Measurements from ENCODE around the gene PADI1. TPM values are rescaled to one million over a fixed set of nuclear protein-coding genes. Genes with fewer than 3 reads are reported as not detected.

Gene PADI1
- polyA plus RNA-seq, 2 of the 4 experiments (the other 2 are of a cell fraction) = 1.4 to 2.0 TPM

- DNase-seq (ENCODE audit: low read depth in 1 of 2, low spot score in 1 of 2) (no peak), FAIRE-seq (no peak), ATAC-seq (no peak)
- 80% methylated on average over 9 of the region's 9 CpGs for WGBS (ENCODE audit: missing lambda C conversion rate)
- ChIA-PET POLR2A (no interaction called here), CTCF (interaction anchor here (1.3 to 5.0 kb wide), 2 partner anchors 23 to 88 kb away, joined by 5 to 18 read pairs; no protein-coding TSS in a partner anchor)
- Histone ChIP-seq H3K4me2 (no peak overlapping the region), H3K4me3 (no peak overlapping the region), H3K27ac (peak overlapping the region in 1 of 2 experiments; percentile 81; a peak in 3 of 6 replicates), H3K4me1 (peaks cover 40% of the 10 kb centered on the region), H3K9me3 (no peaks in the 10 kb centered on the region)
- TF ChIP-seq ZFP36 (IDR thresholded peaks at IDR 0.05; ENCODE audit: borderline replicate concordance, partially characterized antibody) = no peak
- no peak for TF ChIP-seq ZSCAN20 (CRISPR knock-in tag; IDR thresholded peaks at IDR 0.05)
- TF ChIP-seq POLR2A (IDR thresholded peaks at IDR 0.05; ENCODE audit: low read length) = no peak
- TF ChIP-seq CHD2 (IDR thresholded peaks at IDR 0.05; ENCODE audit: low read length, partially characterized antibody) = no peak
- no peak for TF ChIP-seq EHF (CRISPR knock-in tag; IDR thresholded peaks at IDR 0.05)
- TF ChIP-seq, protein P1, sequence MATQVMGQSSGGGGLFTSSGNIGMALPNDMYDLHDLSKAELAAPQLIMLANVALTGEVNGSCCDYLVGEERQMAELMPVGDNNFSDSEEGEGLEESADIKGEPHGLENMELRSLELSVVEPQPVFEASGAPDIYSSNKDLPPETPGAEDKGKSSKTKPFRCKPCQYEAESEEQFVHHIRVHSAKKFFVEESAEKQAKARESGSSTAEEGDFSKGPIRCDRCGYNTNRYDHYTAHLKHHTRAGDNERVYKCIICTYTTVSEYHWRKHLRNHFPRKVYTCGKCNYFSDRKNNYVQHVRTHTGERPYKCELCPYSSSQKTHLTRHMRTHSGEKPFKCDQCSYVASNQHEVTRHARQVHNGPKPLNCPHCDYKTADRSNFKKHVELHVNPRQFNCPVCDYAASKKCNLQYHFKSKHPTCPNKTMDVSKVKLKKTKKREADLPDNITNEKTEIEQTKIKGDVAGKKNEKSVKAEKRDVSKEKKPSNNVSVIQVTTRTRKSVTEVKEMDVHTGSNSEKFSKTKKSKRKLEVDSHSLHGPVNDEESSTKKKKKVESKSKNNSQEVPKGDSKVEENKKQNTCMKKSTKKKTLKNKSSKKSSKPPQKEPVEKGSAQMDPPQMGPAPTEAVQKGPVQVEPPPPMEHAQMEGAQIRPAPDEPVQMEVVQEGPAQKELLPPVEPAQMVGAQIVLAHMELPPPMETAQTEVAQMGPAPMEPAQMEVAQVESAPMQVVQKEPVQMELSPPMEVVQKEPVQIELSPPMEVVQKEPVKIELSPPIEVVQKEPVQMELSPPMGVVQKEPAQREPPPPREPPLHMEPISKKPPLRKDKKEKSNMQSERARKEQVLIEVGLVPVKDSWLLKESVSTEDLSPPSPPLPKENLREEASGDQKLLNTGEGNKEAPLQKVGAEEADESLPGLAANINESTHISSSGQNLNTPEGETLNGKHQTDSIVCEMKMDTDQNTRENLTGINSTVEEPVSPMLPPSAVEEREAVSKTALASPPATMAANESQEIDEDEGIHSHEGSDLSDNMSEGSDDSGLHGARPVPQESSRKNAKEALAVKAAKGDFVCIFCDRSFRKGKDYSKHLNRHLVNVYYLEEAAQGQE (IDR thresholded peaks at IDR 0.05) = no peak
- TF ChIP-seq, protein P2, sequence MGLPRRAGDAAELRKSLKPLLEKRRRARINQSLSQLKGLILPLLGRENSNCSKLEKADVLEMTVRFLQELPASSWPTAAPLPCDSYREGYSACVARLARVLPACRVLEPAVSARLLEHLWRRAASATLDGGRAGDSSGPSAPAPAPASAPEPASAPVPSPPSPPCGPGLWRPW (IDR thresholded peaks at IDR 0.05) = no peak
Observed at GRCh38 chr1:17213782-17214148, 8.8 kb downstream of the PADI1 start.

DNA sequence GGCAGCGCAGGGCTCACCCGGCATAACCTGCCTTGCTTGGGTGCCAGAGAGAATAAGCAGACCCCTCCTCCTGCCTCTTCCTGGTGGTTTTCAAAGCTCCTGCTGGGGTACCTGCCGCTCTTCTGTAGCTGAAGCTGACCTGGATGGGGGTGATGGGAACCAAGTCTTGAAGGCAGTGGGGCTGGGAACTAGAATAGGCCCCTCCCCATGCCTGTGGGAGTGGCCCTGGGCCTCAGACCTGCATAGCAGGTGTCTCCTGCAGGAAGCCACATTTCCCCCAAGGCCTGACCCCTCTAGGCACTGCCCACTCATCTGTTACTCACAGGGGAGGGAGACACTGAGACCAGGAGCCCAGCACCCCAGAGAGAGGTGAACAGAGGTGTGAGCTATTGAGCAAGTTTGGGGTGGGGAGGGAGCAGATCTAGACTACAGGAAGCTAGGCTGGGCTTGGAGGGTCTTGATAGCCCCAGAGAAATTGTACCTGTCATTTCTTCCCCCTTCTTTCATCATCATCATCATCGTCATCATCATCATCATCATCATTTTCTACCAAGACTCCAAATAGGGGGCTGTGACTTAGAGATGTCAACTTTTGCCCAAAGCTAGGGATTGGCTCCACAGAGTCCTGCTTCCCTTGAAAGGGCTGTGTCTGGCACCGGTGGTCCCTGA is 10.1 kb downstream of the PADI1 start:
- no peak for DNase-seq (ENCODE audit: low read depth in 1 of 2, low spot score in 1 of 2)
- Histone ChIP-seq H3K9me3 (no peaks in the 10 kb centered on the region), H3K4me1 (peaks cover 33% of the 10 kb centered on the region), H3K27ac (peak overlapping the region; percentile 22 to 81; a peak in 5 of 6 replicates), H3K4me2 (0 out of 3 replicates have a peak overlapping the region, but pooled peaks have one; percentile 14), H3K4me3 (no peak overlapping the region)
- no peak for FAIRE-seq
- 100% methylated on average over 2 of the region's 5 CpGs for WGBS (ENCODE audit: missing lambda C conversion rate)
- POLR2A ChIA-PET = no interaction called here
- ATAC-seq = no peak
- CTCF ChIA-PET = interaction anchor here (1.1 to 5.0 kb wide), 3 partner anchors 8 to 89 kb away, joined by 3 to 18 read pairs (median 4); no protein-coding TSS in a partner anchor
- no peak for TF ChIP-seq JUN (IDR thresholded peaks at IDR 0.05)

DNA sequence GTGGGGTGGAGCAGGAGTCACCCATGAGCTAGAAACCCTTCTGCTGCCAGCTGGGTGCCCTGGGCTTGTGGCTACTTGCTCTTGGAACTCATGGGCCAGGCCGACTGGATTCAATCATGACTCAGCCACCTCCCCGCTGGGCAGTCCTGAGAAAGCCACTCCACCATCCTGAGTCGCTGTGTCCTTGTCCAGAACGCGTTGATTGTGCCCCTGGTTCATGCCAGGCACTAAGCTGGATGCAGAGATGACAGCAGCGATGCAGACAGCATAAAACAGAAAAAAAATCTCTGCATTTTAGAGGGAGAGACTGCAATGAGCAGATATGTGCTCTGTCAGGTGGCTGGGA is 10.6 kb downstream of the PADI1 start:
- CTCF ChIA-PET = interaction anchor here (0.9 to 5.0 kb wide), 4 partner anchors 8 to 91 kb away, joined by 3 to 18 read pairs (median 4); no protein-coding TSS in a partner anchor

More for the DNA sequence above, 10.6 kb downstream of the PADI1 start:
- FAIRE-seq (no peak), ATAC-seq (peak in 1 of 2 experiments; percentile 56; a peak in 2 of 6 replicates), DNase-seq (ENCODE audit: low read depth in 1 of 2, low spot score in 1 of 2) (no peak)
- Histone ChIP-seq H3K9me3 (no peaks in the 10 kb centered on the region), H3K4me1 (peaks cover 28% of the 10 kb centered on the region), H3K4me2 (0 out of 3 replicates have a peak overlapping the region, but pooled peaks have one; percentile 14), H3K4me3 (no peak overlapping the region), H3K27ac (peak overlapping the region; percentile 22 to 81; a peak in 5 of 6 replicates)
- WGBS (ENCODE audit: missing lambda C conversion rate) = 70% methylated on average over 4 of the region's 6 CpGs
- TF ChIP-seq ESRRA (IDR thresholded peaks at IDR 0.05; ENCODE audit: borderline replicate concordance, low read length) (no peak), RARB (CRISPR knock-in tag; IDR thresholded peaks at IDR 0.05) (no peak), NR3C1 (IDR thresholded peaks at IDR 0.05) (no peak), FOSB (CRISPR knock-in tag; IDR thresholded peaks at IDR 0.05) (no peak), TFCP2L1 (CRISPR knock-in tag; IDR thresholded peaks at IDR 0.05) (no peak), EHMT2 (IDR thresholded peaks at IDR 0.05; ENCODE audit: low read depth) (no peak), JUN (IDR thresholded peaks at IDR 0.05) (no peak), NPAS2 (CRISPR knock-in tag; IDR thresholded peaks at IDR 0.05; ENCODE audit: borderline replicate concordance) (no peak), CHD4 (IDR thresholded peaks at IDR 0.05; ENCODE audit: borderline replicate concordance) (no peak), HDAC2 (IDR thresholded peaks at IDR 0.05) (no peak), MYC (IDR thresholded peaks at IDR 0.05; ENCODE audit: borderline replicate concordance, low read length) (no peak)
- TF ChIP-seq, protein P3, sequence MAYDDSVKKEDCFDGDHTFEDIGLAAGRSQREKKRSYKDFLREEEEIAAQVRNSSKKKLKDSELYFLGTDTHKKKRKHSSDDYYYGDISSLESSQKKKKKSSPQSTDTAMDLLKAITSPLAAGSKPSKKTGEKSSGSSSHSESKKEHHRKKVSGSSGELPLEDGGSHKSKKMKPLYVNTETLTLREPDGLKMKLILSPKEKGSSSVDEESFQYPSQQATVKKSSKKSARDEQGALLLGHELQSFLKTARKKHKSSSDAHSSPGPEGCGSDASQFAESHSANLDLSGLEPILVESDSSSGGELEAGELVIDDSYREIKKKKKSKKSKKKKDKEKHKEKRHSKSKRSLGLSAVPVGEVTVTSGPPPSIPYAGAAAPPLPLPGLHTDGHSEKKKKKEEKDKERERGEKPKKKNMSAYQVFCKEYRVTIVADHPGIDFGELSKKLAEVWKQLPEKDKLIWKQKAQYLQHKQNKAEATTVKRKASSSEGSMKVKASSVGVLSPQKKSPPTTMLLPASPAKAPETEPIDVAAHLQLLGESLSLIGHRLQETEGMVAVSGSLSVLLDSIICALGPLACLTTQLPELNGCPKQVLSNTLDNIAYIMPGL (CRISPR knock-in tag; IDR thresholded peaks at IDR 0.05; ENCODE audit: borderline replicate concordance) = no peak
- TF ChIP-seq, protein P4, sequence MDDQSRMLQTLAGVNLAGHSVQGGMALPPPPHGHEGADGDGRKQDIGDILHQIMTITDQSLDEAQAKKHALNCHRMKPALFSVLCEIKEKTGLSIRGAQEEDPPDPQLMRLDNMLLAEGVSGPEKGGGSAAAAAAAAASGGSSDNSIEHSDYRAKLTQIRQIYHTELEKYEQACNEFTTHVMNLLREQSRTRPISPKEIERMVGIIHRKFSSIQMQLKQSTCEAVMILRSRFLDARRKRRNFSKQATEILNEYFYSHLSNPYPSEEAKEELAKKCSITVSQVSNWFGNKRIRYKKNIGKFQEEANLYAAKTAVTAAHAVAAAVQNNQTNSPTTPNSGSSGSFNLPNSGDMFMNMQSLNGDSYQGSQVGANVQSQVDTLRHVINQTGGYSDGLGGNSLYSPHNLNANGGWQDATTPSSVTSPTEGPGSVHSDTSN (IDR thresholded peaks at IDR 0.05) = no peak
- TF ChIP-seq, protein P5, sequence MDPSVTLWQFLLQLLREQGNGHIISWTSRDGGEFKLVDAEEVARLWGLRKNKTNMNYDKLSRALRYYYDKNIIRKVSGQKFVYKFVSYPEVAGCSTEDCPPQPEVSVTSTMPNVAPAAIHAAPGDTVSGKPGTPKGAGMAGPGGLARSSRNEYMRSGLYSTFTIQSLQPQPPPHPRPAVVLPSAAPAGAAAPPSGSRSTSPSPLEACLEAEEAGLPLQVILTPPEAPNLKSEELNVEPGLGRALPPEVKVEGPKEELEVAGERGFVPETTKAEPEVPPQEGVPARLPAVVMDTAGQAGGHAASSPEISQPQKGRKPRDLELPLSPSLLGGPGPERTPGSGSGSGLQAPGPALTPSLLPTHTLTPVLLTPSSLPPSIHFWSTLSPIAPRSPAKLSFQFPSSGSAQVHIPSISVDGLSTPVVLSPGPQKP (IDR thresholded peaks at IDR 0.05; ENCODE audit: low read depth, low read length) = no peak
- POLR2A ChIA-PET = no interaction called here
